Measurements from ENCODE around the gene INTS13.

Gene INTS13

GRCh38 chr12:26891704-26892103, 46.1 kb downstream of the INTS13 start:
- no peaks in the 10 kb centered on the region for H3K9me3 ChIP-seq (ENCODE audit: insufficient read depth, low read depth, low read length)
- no peak overlapping the region for H2BK5ac ChIP-seq (ENCODE audit: low read depth, low read length, poor library complexity)
- no peak overlapping the region for H3K4me3 ChIP-seq (ENCODE audit: low read depth, low read length)
- H3K23ac ChIP-seq (ENCODE audit: low read length), result no peak overlapping the region
- H4K12ac ChIP-seq (ENCODE audit: low read depth, low read length), result no peak overlapping the region
- H2AK5ac ChIP-seq (ENCODE audit: low read length), result no peak overlapping the region
- H3K4me1 ChIP-seq (ENCODE audit: control insufficient read depth in 1 of 2, insufficient read depth in 2 of 2, low read length in 2 of 2), result no peaks in the 10 kb centered on the region
- no peak for DNase-seq
- H3K4ac ChIP-seq (ENCODE audit: low read depth, low read length), result no peak overlapping the region
- H3K9ac ChIP-seq (ENCODE audit: low read length), result no peak overlapping the region
- H4K8ac ChIP-seq (ENCODE audit: low read depth, low read length), result no peak overlapping the region
- no peaks in the 10 kb centered on the region for H3K27me3 ChIP-seq (ENCODE audit: insufficient read depth, low read length)
- WGBS (ENCODE audit: extremely low coverage, insufficient coverage, insufficient read length), result no CpG with 5 or more reads among the region's 1 CpG
- no peak overlapping the region for H3K18ac ChIP-seq (ENCODE audit: low read length)
- H2BK120ac ChIP-seq (ENCODE audit: insufficient read depth, low read length, poor library complexity), result no peak overlapping the region
- H4K91ac ChIP-seq (ENCODE audit: low read depth, low read length), result no peak overlapping the region
- H3K14ac ChIP-seq (ENCODE audit: low read length), result no peak overlapping the region
- no peak overlapping the region for H3K27ac ChIP-seq (ENCODE audit: low read depth, low read length)
- H3K36me3 ChIP-seq (ENCODE audit: control insufficient read depth in 1 of 2, insufficient read depth in 2 of 2, low read length in 2 of 2), result no peaks in the 10 kb centered on the region
- no peak overlapping the region for H2AFZ ChIP-seq (ENCODE audit: insufficient read depth, low read length, poor library complexity)
- H2BK12ac ChIP-seq (ENCODE audit: low read length), result no peak overlapping the region
- H3K4me2 ChIP-seq (ENCODE audit: low read length), result no peak overlapping the region
- H3K79me1 ChIP-seq (ENCODE audit: low read length), result no peaks in the 10 kb centered on the region
- H3K79me2 ChIP-seq (ENCODE audit: control insufficient read depth, insufficient read depth, low read length, poor library complexity), result no peaks in the 10 kb centered on the region

- Histone ChIP-seq H3K27me3 (ENCODE audit: insufficient read depth, low read length) (no peaks in the 10 kb centered on the region), H4K8ac (ENCODE audit: low read depth, low read length) (no peak overlapping the region), H3K27ac (ENCODE audit: low read depth, low read length) (no peak overlapping the region), H3K79me1 (ENCODE audit: low read length) (no peaks in the 10 kb centered on the region), H3K4ac (ENCODE audit: low read depth, low read length) (no peak overlapping the region), H2AK5ac (ENCODE audit: low read length) (no peak overlapping the region), H2BK120ac (ENCODE audit: insufficient read depth, low read length, poor library complexity) (no peak overlapping the region), H3K4me1 (ENCODE audit: control insufficient read depth in 1 of 2, insufficient read depth in 2 of 2, low read length in 2 of 2) (no peaks in the 10 kb centered on the region), H2BK5ac (ENCODE audit: low read depth, low read length, poor library complexity) (no peak overlapping the region), H3K4me3 (ENCODE audit: low read depth, low read length) (no peak overlapping the region), H3K9ac (ENCODE audit: low read length) (no peak overlapping the region), H4K91ac (ENCODE audit: low read depth, low read length) (no peak overlapping the region), H3K79me2 (ENCODE audit: control insufficient read depth, insufficient read depth, low read length, poor library complexity) (no peaks in the 10 kb centered on the region), H3K14ac (ENCODE audit: low read length) (no peak overlapping the region), H2BK12ac (ENCODE audit: low read length) (no peak overlapping the region), H3K23ac (ENCODE audit: low read length) (no peak overlapping the region), H3K9me3 (ENCODE audit: insufficient read depth, low read depth, low read length) (no peaks in the 10 kb centered on the region), H4K12ac (ENCODE audit: low read depth, low read length) (no peak overlapping the region), H3K18ac (ENCODE audit: low read length) (no peak overlapping the region), H3K36me3 (ENCODE audit: control insufficient read depth in 1 of 2, insufficient read depth in 2 of 2, low read length in 2 of 2) (no peaks in the 10 kb centered on the region), H2AFZ (ENCODE audit: insufficient read depth, low read length, poor library complexity) (no peak overlapping the region), H3K4me2 (ENCODE audit: low read length) (no peak overlapping the region)
- WGBS (ENCODE audit: extremely low coverage, insufficient coverage, insufficient read length), result no CpG with 5 or more reads among the region's 5 CpGs
- no peak for DNase-seq
Observed at GRCh38 chr12:26890784-26891183, 47.0 kb downstream of the INTS13 start.

GRCh38 chr12:26884765-26885576, 52.8 kb downstream of the INTS13 start:
- H3K9ac ChIP-seq (ENCODE audit: low read length), result no peak overlapping the region
- no peak overlapping the region for H4K91ac ChIP-seq (ENCODE audit: low read depth, low read length)
- H3K27ac ChIP-seq (ENCODE audit: low read depth, low read length), result no peak overlapping the region
- no peak overlapping the region for H3K14ac ChIP-seq (ENCODE audit: low read length)
- no peak overlapping the region for H2BK5ac ChIP-seq (ENCODE audit: low read depth, low read length, poor library complexity)
- H3K79me1 ChIP-seq (ENCODE audit: low read length), result no peaks in the 10 kb centered on the region
- H3K4me3 ChIP-seq (ENCODE audit: low read depth, low read length), result no peak overlapping the region
- H2BK120ac ChIP-seq (ENCODE audit: insufficient read depth, low read length, poor library complexity), result no peak overlapping the region
- no peaks in the 10 kb centered on the region for H3K79me2 ChIP-seq (ENCODE audit: control insufficient read depth, insufficient read depth, low read length, poor library complexity)
- H3K4me2 ChIP-seq (ENCODE audit: low read length), result no peak overlapping the region
- H3K4ac ChIP-seq (ENCODE audit: low read depth, low read length), result no peak overlapping the region
- H4K8ac ChIP-seq (ENCODE audit: low read depth, low read length), result no peak overlapping the region
- no peaks in the 10 kb centered on the region for H3K27me3 ChIP-seq (ENCODE audit: insufficient read depth, low read length)
- WGBS (ENCODE audit: extremely low coverage, insufficient coverage, insufficient read length), result no CpG with 5 or more reads among the region's 16 CpGs
- H2BK12ac ChIP-seq (ENCODE audit: low read length), result no peak overlapping the region
- no peak overlapping the region for H2AK5ac ChIP-seq (ENCODE audit: low read length)
- no peak overlapping the region for H4K12ac ChIP-seq (ENCODE audit: low read depth, low read length)
- H3K9me3 ChIP-seq (ENCODE audit: insufficient read depth, low read depth, low read length), result no peaks in the 10 kb centered on the region
- H3K18ac ChIP-seq (ENCODE audit: low read length), result no peak overlapping the region
- peak; percentile 82 to 98 for DNase-seq
- H3K23ac ChIP-seq (ENCODE audit: low read length), result no peak overlapping the region
- no peaks in the 10 kb centered on the region for H3K36me3 ChIP-seq (ENCODE audit: control insufficient read depth in 1 of 2, insufficient read depth in 2 of 2, low read length in 2 of 2)
- H2AFZ ChIP-seq (ENCODE audit: insufficient read depth, low read length, poor library complexity), result no peak overlapping the region
- H3K4me1 ChIP-seq (ENCODE audit: control insufficient read depth in 1 of 2, insufficient read depth in 2 of 2, low read length in 2 of 2), result peaks cover 2 to 3% of the 10 kb centered on the region in 2 experiments

DNA sequence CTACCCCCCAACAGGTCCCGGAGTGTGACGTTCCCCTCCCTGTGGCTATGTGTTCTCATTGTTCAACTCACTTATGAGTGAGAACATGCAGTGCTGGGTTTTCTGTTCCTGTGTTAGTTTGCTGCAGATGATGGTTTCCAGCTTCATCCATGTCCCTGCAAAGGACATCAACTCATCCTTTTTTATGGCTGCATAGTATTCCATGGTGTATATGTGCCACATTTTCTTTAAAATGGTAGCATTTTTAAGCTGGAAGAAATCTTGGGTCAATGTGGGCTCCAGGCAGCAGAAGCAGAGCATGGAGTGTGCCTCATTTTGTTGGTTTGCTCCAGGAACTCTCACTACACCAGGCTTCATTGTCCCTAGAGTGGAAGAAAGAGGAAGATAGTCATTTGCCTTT, 57.2 kb downstream of the INTS13 start:
- no peak overlapping the region for H3K14ac ChIP-seq (ENCODE audit: low read length)
- no peak for DNase-seq
- WGBS (ENCODE audit: extremely low coverage, insufficient coverage, insufficient read length), result no CpG with 5 or more reads among the region's 2 CpGs

More for the DNA sequence above, 57.2 kb downstream of the INTS13 start:
- Histone ChIP-seq H3K36me3 (ENCODE audit: control insufficient read depth in 1 of 2, insufficient read depth in 2 of 2, low read length in 2 of 2) (no peaks in the 10 kb centered on the region), H3K4me3 (ENCODE audit: low read depth, low read length) (no peak overlapping the region), H2AFZ (ENCODE audit: insufficient read depth, low read length, poor library complexity) (no peak overlapping the region), H2BK120ac (ENCODE audit: insufficient read depth, low read length, poor library complexity) (no peak overlapping the region), H4K91ac (ENCODE audit: low read depth, low read length) (no peak overlapping the region), H3K18ac (ENCODE audit: low read length) (no peak overlapping the region), H3K4me2 (ENCODE audit: low read length) (no peak overlapping the region), H3K27ac (ENCODE audit: low read depth, low read length) (no peak overlapping the region), H3K4me1 (ENCODE audit: control insufficient read depth in 1 of 2, insufficient read depth in 2 of 2, low read length in 2 of 2) (peaks cover 2 to 3% of the 10 kb centered on the region in 2 experiments), H3K9me3 (ENCODE audit: insufficient read depth, low read depth, low read length) (no peaks in the 10 kb centered on the region), H2BK12ac (ENCODE audit: low read length) (no peak overlapping the region), H3K9ac (ENCODE audit: low read length) (no peak overlapping the region), H3K23ac (ENCODE audit: low read length) (no peak overlapping the region), H4K8ac (ENCODE audit: low read depth, low read length) (no peak overlapping the region), H2AK5ac (ENCODE audit: low read length) (no peak overlapping the region), H2BK5ac (ENCODE audit: low read depth, low read length, poor library complexity) (no peak overlapping the region), H3K4ac (ENCODE audit: low read depth, low read length) (no peak overlapping the region), H3K79me1 (ENCODE audit: low read length) (no peaks in the 10 kb centered on the region), H3K79me2 (ENCODE audit: control insufficient read depth, insufficient read depth, low read length, poor library complexity) (no peaks in the 10 kb centered on the region), H3K27me3 (ENCODE audit: insufficient read depth, low read length) (no peaks in the 10 kb centered on the region), H4K12ac (ENCODE audit: low read depth, low read length) (no peak overlapping the region)
